ENCODE results near the gene STK24.
"Not testable (repeated sequence)": the region's sequence is repeated elsewhere in the genome, so short reads cannot be mapped to it uniquely, and the experiment has no call there.

STK24 gene

GRCh38 chr13:98584668-98585397 lies 7.9 kb upstream of the STK24 start:
- DNase-seq (ENCODE audit: low read depth in 2 of 3, low spot score in 1 of 3): no peak

DNA sequence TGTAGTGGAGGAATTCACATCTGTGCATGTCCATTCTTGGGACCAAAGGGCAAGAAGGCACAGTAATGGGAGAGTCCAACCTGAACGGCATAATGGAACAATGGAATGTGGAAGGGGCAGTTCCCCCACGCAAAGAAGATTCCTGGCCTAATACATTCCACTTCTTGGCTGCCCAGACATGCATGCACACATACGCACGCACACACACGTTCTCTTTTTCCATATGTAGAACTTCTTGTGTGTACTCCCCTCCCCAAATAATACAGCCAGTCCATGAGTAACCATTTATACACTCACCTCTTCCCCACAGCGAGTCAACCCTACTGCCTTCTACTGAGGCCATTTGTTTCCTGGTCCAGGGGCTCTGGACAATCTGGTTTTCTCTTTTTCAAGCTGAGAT lies 6.0 kb upstream of the STK24 start:
- DNase-seq (ENCODE audit: low read depth in 2 of 3, low spot score in 1 of 3): no peak

DNA sequence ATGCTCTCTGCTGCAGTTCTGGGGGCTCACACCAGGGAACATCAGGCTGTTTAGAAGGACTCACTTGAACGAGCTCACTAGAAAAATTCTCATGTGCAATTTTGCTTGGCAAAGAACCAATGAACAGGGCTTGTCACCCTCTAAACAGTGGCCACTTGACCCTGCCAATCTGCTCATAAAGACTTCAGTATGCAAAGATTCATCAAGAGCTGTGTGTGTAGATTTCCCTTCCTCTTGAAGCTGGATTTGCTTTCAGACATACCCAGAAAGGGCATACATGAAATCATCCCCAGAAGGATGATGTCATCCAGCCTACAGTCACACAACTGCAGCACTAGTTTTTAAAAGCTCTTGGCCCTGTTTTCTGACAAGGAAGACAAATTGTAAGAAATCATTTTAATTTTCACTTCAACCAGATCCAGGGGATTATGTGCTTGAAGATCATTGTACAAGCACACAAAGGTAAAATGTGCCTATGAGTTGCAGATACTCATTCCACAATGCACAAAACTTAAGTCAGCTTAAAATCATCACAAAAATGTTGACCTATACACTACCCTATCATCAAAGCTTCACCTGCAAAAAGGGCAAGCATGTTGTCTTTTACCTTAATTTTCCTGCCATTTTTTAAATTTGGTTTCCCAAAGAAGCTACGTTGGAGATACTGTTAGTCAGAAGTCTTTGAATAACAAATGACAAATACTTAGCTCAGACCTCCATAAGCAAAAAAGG lies 5.2 kb upstream of the STK24 start:
- no peak for DNase-seq (ENCODE audit: low read depth in 2 of 3, low spot score in 1 of 3)

- no peak for DNase-seq (ENCODE audit: low read depth in 2 of 3, low spot score in 1 of 3)
Observed at GRCh38 chr13:98581381-98581780, 4.5 kb upstream of the STK24 start.

DNA sequence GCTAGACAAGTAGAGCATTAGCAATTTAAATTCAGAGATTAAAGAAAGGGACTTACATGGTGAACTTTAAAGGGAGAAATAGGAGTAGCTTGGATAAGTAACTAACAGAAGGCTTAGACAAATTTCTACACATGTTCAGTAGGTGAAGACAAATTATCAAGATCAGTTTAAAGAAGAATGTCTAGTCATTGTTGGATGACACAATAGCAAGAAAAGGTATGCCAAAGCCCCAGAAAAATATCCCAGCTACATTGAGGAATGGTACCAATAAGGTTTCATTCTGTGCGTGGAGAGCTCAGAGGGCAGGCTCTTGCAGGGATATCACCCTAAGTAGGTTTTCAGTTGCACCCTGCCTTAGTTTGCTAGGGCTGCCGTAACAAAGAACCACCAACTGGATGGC lies 3.5 kb upstream of the STK24 start:
- DNase-seq (ENCODE audit: low read depth in 2 of 3, low spot score in 1 of 3): no peak

DNA sequence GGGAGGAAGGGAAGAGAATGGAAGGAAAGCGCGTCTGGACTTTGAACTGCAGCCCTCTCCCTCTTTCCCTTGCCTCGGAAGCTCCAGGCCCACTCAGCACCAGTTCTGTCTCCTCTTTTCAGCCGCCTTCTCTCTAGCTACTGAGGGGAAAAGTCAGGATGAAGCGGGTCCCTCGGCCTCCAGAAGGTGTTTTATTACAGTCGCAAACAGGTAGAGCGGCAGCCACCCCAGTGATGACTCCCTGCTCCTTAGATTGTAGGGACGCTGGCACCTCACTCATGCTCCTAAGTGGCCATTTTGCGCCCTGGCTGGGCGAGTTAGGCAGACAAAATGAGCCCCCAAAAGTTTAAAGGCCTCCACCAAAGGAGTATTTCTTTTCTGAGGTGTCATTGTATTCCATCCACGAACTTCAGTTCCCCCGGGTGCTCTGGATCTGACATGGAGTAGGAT lies 954 bp upstream of the STK24 start:
- no peak for DNase-seq (ENCODE audit: low read depth in 2 of 3, low spot score in 1 of 3)

GRCh38 chr13:98576200-98576945 lies 534 bp downstream of the STK24 start:
- no peak for DNase-seq (ENCODE audit: low read depth in 2 of 3, low spot score in 1 of 3)

- DNase-seq (ENCODE audit: low read depth in 2 of 3, low spot score in 1 of 3): no peak
Observed at GRCh38 chr13:98575904-98576199, 1.1 kb downstream of the STK24 start.

- DNase-seq (ENCODE audit: low read depth in 2 of 3, low spot score in 1 of 3): no peak
Observed at GRCh38 chr13:98575009-98575903, 1.7 kb downstream of the STK24 start.

DNA sequence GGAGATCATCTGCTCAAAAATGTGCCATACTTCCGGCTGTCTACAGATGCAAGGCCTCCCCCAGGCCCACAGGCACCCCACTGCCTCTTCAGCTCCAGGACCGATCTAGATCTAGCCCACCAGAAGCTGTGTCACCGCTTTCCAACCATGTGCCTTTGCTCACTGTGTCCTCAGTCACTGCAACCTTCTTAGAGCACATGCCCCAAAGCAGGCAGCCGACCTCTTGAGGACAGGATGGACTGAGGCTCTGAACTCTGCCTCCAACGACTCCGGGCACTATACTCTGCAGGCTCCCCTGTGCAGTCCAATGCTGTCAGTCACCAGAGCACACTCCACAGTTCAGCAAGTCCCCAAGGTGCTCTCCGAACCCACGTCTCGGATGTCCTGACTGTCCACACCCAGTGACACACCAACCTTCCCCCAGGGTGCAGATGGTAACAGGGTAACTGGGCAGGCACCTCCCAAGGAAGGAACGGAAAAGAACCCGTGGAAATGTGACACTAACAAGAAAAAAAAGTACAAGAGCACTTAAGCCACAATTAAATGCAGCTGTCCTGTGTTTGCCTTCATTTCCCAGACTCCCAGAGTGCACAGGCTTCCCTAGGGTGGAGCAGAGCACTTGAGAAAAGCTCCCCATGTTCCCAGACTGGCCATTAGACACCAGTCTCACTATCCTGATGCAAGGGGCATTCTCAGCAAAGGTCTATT lies 4.8 kb downstream of the STK24 start:
- no peak for DNase-seq (ENCODE audit: low read depth in 2 of 3, low spot score in 1 of 3)

- DNase-seq (ENCODE audit: low read depth in 2 of 3, low spot score in 1 of 3): no peak
Observed at GRCh38 chr13:98570929-98571372, 6.0 kb downstream of the STK24 start.

- DNase-seq (ENCODE audit: low read depth in 2 of 3, low spot score in 1 of 3): not testable (repeated sequence)
Observed at GRCh38 chr13:98569494-98570367, 7.2 kb downstream of the STK24 start.

DNA sequence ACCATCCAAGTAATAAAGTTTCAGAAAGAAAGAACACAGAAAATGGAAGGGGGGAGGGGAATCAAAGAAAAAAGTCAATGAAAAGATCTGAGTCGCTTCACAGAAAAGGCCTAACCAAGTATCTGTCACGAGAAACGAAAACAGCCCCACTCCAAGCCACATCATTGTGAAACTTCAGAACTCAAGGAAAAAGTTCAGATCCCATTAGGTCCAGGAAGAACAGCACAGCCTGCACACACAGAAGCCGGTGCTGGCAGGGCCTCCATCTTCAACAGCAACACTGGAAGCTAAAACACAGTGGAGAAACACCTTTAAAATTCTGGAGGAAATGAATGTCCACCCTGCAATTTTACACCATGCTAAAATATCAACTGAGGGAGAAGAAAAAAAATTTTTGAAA lies 8.0 kb downstream of the STK24 start:
- no peak for DNase-seq (ENCODE audit: low read depth in 2 of 3, low spot score in 1 of 3)

DNA sequence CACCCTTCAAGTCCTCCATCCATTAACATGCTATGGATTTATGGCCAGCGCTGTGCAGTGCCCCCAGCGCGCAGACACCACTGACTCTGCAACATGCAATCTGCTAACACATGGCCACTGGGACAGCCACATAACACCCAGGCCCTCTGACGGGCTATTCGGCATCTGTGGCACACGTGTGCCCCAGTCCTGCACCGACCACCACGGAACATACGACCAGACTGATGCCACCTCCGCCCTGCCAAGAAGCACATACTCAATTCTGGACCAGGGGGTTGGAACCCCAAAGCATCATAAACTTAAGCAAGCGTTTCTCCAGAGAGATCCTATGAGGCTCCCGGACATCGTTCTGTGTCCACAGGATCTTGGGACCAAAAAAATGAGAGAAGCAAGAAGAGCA lies 9.8 kb downstream of the STK24 start:
- no peak for DNase-seq (ENCODE audit: low read depth in 2 of 3, low spot score in 1 of 3)

GRCh38 chr13:98565726-98566565 lies 11.0 kb downstream of the STK24 start:
- DNase-seq (ENCODE audit: low read depth in 2 of 3, low spot score in 1 of 3): no peak

- DNase-seq (ENCODE audit: low read depth in 2 of 3, low spot score in 1 of 3): no peak
Observed at GRCh38 chr13:98564204-98564603, 12.7 kb downstream of the STK24 start.

- no peak for DNase-seq (ENCODE audit: low read depth in 2 of 3, low spot score in 1 of 3)
Observed at GRCh38 chr13:98563071-98563470, 13.8 kb downstream of the STK24 start.

GRCh38 chr13:98559169-98559568 lies 17.7 kb downstream of the STK24 start:
- DNase-seq (ENCODE audit: low read depth in 2 of 3, low spot score in 1 of 3): no peak

Data from stimulated activated CD4-positive, alpha-beta T cell treated with anti-CD3 and anti-CD28 coated beads, Interleukin-12 subunit alpha, Interleukin-12 subunit beta, amount 100 ng/mL, for 48 hours (primary cell).